OCI-LY1 (cell line): ENCODE results near the gene OGDHL.

Experiments
- CTCF ChIP-seq: fragments of 200-600 bp; sonication (generic), shearing (Covaris generic); IDR thresholded peaks from 2 replicates; pipeline ENCODE4 v1.5.1; 2017; ENCODE audit warnings: mild to moderate bottlenecking, antibody characterized with exemption, low read length, moderate library complexity, mixed read lengths
- EZH2 ChIP-seq: fragments of 200-600 bp; sonication (generic), shearing (Covaris generic); IDR thresholded peaks from 2 replicates; pipeline ENCODE4 v1.8.0; 2017; ENCODE audit warnings: borderline replicate concordance, mixed run types, mild to moderate bottlenecking, antibody characterized with exemption, low read length, moderate library complexity, mixed read lengths

GRCh38 chr10:49761201-49761788 is 828 bp downstream of the OGDHL start:
- TF ChIP-seq CTCF (no peak), EZH2 (no peak)
